Anterior cingulate cortex (tissue), 58 donors: ENCODE measurements around the gene ERC2.

Experiments
- DNase-seq, 58 donors: peaks; one replicate each; lab custom pipeline; 2025; lab: John Stamatoyannopoulos, UW

Gene ERC2

GRCh38 chr3:56321892-56322291 lies 146.4 kb downstream of the ERC2 start:
- no peak for DNase-seq

- peak in 1 of 58 donors; percentile 0 for DNase-seq
These were observed 146.9 kb downstream of the ERC2 start for GRCh38 chr3:56321383-56321782.

- no peak for DNase-seq
These were observed 147.4 kb downstream of the ERC2 start for GRCh38 chr3:56320883-56321282.

- DNase-seq: no peak
These were observed 149.4 kb downstream of the ERC2 start for GRCh38 chr3:56318891-56319290.

GRCh38 chr3:56316944-56317343 lies 151.3 kb downstream of the ERC2 start:
- no peak for DNase-seq

GRCh38 chr3:56314842-56315241 lies 153.4 kb downstream of the ERC2 start:
- no peak for DNase-seq

GRCh38 chr3:56309465-56309864 lies 158.8 kb downstream of the ERC2 start:
- no peak for DNase-seq

GRCh38 chr3:56308471-56308870 lies 159.8 kb downstream of the ERC2 start:
- DNase-seq: no peak

GRCh38 chr3:56304069-56304468 lies 164.2 kb downstream of the ERC2 start:
- no peak for DNase-seq

- peak in 13 of 58 donors; percentile 2 to 27 (median 9) for DNase-seq
These were observed 164.8 kb downstream of the ERC2 start for GRCh38 chr3:56303487-56303886.

GRCh38 chr3:56302417-56302816 lies 165.8 kb downstream of the ERC2 start:
- no peak for DNase-seq

- no peak for DNase-seq
These were observed 170.9 kb downstream of the ERC2 start for GRCh38 chr3:56297281-56297840.

- DNase-seq: no peak
These were observed 171.9 kb downstream of the ERC2 start for GRCh38 chr3:56296361-56296760.

- no peak for DNase-seq
These were observed 173.1 kb downstream of the ERC2 start for GRCh38 chr3:56295161-56295560.

- peak in 1 of 58 donors; percentile 17 for DNase-seq
These were observed 174.0 kb downstream of the ERC2 start for GRCh38 chr3:56294286-56294685.

- no peak for DNase-seq
These were observed 176.3 kb downstream of the ERC2 start for GRCh38 chr3:56291953-56292352.

- no peak for DNase-seq
These were observed 177.0 kb downstream of the ERC2 start for GRCh38 chr3:56291244-56291680.

GRCh38 chr3:56290374-56290773 lies 177.9 kb downstream of the ERC2 start:
- no peak for DNase-seq

GRCh38 chr3:56288258-56288657 lies 180.0 kb downstream of the ERC2 start:
- no peak for DNase-seq

- no peak for DNase-seq
These were observed 185.9 kb downstream of the ERC2 start for GRCh38 chr3:56282341-56282740.

GRCh38 chr3:56277236-56277635 lies 191.0 kb downstream of the ERC2 start:
- no peak for DNase-seq

GRCh38 chr3:56275120-56275519 lies 193.1 kb downstream of the ERC2 start:
- no peak for DNase-seq
